BLaER1 treated with 17β-estradiol and CSF1 and Interleukin-3, amounts not matched to agents 10 nM and 100 nM (cell line): Measurements from ENCODE around the gene DLEC1.

Experiments
- H3K27ac ChIP-seq, 11 experiments: shearing (Covaris generic); formaldehyde crosslinking; 2 replicates each; pipeline ENCODE4 v1.8.1; 2022
- H3K27me3 ChIP-seq, 11 experiments: shearing (Covaris generic); formaldehyde crosslinking; 2 replicates each; pipeline ENCODE4 v1.8.1; 2022
- H3K36me3 ChIP-seq, 11 experiments: shearing (Covaris generic); formaldehyde crosslinking; 2 replicates each; pipeline ENCODE4 v1.8.1; 2022
- H3K4me1 ChIP-seq, 10 experiments: shearing (Covaris generic); formaldehyde crosslinking; 2 replicates each; pipeline ENCODE4 v1.8.1; 2022
- H3K4me2 ChIP-seq, 11 experiments: shearing (Covaris generic); formaldehyde crosslinking; 2 replicates each; pipeline ENCODE4 v1.8.1; 2022
- H3K4me3 ChIP-seq, 10 experiments: shearing (Covaris generic); formaldehyde crosslinking; 2 replicates each; pipeline ENCODE4 v1.8.1; 2022
- H3K9ac ChIP-seq, 11 experiments: shearing (Covaris generic); formaldehyde crosslinking; 2 replicates each; pipeline ENCODE4 v1.8.1; 2022
- H3K9me3 ChIP-seq, 11 experiments: shearing (Covaris generic); formaldehyde crosslinking; replicated peaks in 1 of 11; 2 replicates each; pipeline ENCODE4 v1.8.1; 2022
- H4K20me1 ChIP-seq, 11 experiments: shearing (Covaris generic); formaldehyde crosslinking; 2 replicates each; pipeline ENCODE4 v1.8.1; 2022
- Cebpa-rat ChIP-seq, 11 experiments: shearing (Covaris generic); IDR thresholded peaks; 2 replicates each; pipeline ENCODE4 v1.8.1; 2022

Gene DLEC1

GRCh38 chr3:38009807-38010591, 29.0 kb upstream of the DLEC1 start:
- Histone ChIP-seq H3K4me3 (no peak overlapping the region), H3K4me2 (no peak overlapping the region), H3K27me3 (no peaks in the 10 kb centered on the region), H3K9ac (no peak overlapping the region; a peak in 1 of 22 replicates), H3K27ac (no peak overlapping the region), H3K9me3 (no peaks in the 10 kb centered on the region), H3K4me1 (peaks cover 0 to 5% (median 0%) of the 10 kb centered on the region in 10 experiments; a peak in 2 of 20 replicates), H4K20me1 (peaks cover 0 to 46% (median 6%) of the 10 kb centered on the region in 11 experiments; a peak in 9 of 22 replicates), H3K36me3 (peaks cover 27 to 43% (median 35%) of the 10 kb centered on the region in 11 experiments)
- TF ChIP-seq Cebpa-rat (IDR thresholded peaks at IDR 0.05): no peak

GRCh38 chr3:38011111-38011510, 27.9 kb upstream of the DLEC1 start:
- Histone ChIP-seq H3K36me3 (peaks cover 23 to 42% (median 34%) of the 10 kb centered on the region in 11 experiments), H3K4me3 (no peak overlapping the region), H3K4me2 (no peak overlapping the region), H3K27ac (no peak overlapping the region), H3K27me3 (no peaks in the 10 kb centered on the region), H3K9ac (peak overlapping the region in 4 of 11 experiments; percentile 8 to 17 (median 14); a peak in 2 of 22 replicates), H4K20me1 (peaks cover 0 to 35% (median 0%) of the 10 kb centered on the region in 11 experiments; a peak in 4 of 22 replicates), H3K4me1 (peaks cover 0 to 5% (median 0%) of the 10 kb centered on the region in 10 experiments; a peak in 2 of 20 replicates), H3K9me3 (peaks cover 0 to 5% (median 4%) of the 10 kb centered on the region in 11 experiments; a peak in 14 of 22 replicates)
- TF ChIP-seq Cebpa-rat (IDR thresholded peaks at IDR 0.05): no peak

GRCh38 chr3:38015485-38015884, 23.5 kb upstream of the DLEC1 start:
- no peak overlapping the region for H3K27ac ChIP-seq
- peaks cover 0 to 7% (median 0%) of the 10 kb centered on the region in 11 experiments; a peak in 2 of 22 replicates for H4K20me1 ChIP-seq
- no peak overlapping the region for H3K9ac ChIP-seq
- H3K36me3 ChIP-seq: peaks cover 10 to 35% (median 15%) of the 10 kb centered on the region in 11 experiments; a peak in 19 of 22 replicates
- peaks cover 11 to 31% (median 24%) of the 10 kb centered on the region in 10 experiments; a peak in 18 of 20 replicates for H3K4me1 ChIP-seq
- peaks cover 0 to 14% (median 11%) of the 10 kb centered on the region in 11 experiments; a peak in 15 of 22 replicates for H3K9me3 ChIP-seq
- H3K27me3 ChIP-seq: no peaks in the 10 kb centered on the region
- no peak overlapping the region for H3K4me2 ChIP-seq
- no peak overlapping the region for H3K4me3 ChIP-seq
- no peak for TF ChIP-seq Cebpa-rat (IDR thresholded peaks at IDR 0.05)

GRCh38 chr3:38015984-38016383, 23.0 kb upstream of the DLEC1 start:
- no peak overlapping the region for H3K4me3 ChIP-seq
- no peak for TF ChIP-seq Cebpa-rat (IDR thresholded peaks at IDR 0.05)
- peaks cover 11 to 31% (median 24%) of the 10 kb centered on the region in 10 experiments; a peak in 18 of 20 replicates for H3K4me1 ChIP-seq
- no peaks in the 10 kb centered on the region for H3K27me3 ChIP-seq
- peaks cover 10 to 35% (median 15%) of the 10 kb centered on the region in 11 experiments; a peak in 19 of 22 replicates for H3K36me3 ChIP-seq
- H3K27ac ChIP-seq: no peak overlapping the region
- H3K9ac ChIP-seq: no peak overlapping the region
- H3K4me2 ChIP-seq: no peak overlapping the region
- peaks cover 0 to 6% (median 0%) of the 10 kb centered on the region in 11 experiments; a peak in 1 of 22 replicates for H4K20me1 ChIP-seq
- peaks cover 0 to 14% (median 11%) of the 10 kb centered on the region in 11 experiments; a peak in 15 of 22 replicates for H3K9me3 ChIP-seq

GRCh38 chr3:38016410-38016809, 22.6 kb upstream of the DLEC1 start:
- no peak overlapping the region for H3K9ac ChIP-seq
- no peak overlapping the region for H3K4me3 ChIP-seq
- TF ChIP-seq Cebpa-rat (IDR thresholded peaks at IDR 0.05): no peak
- peaks cover 11 to 31% (median 23%) of the 10 kb centered on the region in 10 experiments; a peak in 18 of 20 replicates for H3K4me1 ChIP-seq
- H3K27me3 ChIP-seq: no peaks in the 10 kb centered on the region
- H3K27ac ChIP-seq: peak overlapping the region in 1 of 11 experiments; percentile 3; a peak in 1 of 22 replicates
- H4K20me1 ChIP-seq: 0 out of 22 replicates have a peak, but pooled peaks cover 0 to 6% (median 0%) of the 10 kb centered on the region in 11 experiments
- H3K4me2 ChIP-seq: 0 out of 22 replicates have a peak overlapping the region, but pooled peaks of 2 of the 11 experiments have one; percentile 74 to 81
- peaks cover 10 to 35% (median 15%) of the 10 kb centered on the region in 11 experiments; a peak in 19 of 22 replicates for H3K36me3 ChIP-seq
- H3K9me3 ChIP-seq: peaks cover 0 to 14% (median 11%) of the 10 kb centered on the region in 11 experiments; a peak in 15 of 22 replicates

- 0 out of 22 replicates have a peak, but pooled peaks cover 0 to 6% (median 0%) of the 10 kb centered on the region in 11 experiments for H4K20me1 ChIP-seq
- peaks cover 0 to 14% (median 11%) of the 10 kb centered on the region in 11 experiments; a peak in 15 of 22 replicates for H3K9me3 ChIP-seq
- H3K4me3 ChIP-seq: no peak overlapping the region
- H3K36me3 ChIP-seq: peaks cover 10 to 35% (median 15%) of the 10 kb centered on the region in 11 experiments; a peak in 19 of 22 replicates
- no peak for TF ChIP-seq Cebpa-rat (IDR thresholded peaks at IDR 0.05)
- no peaks in the 10 kb centered on the region for H3K27me3 ChIP-seq
- H3K9ac ChIP-seq: peak overlapping the region in 4 of 11 experiments; percentile 15 to 45 (median 40); a peak in 4 of 22 replicates
- H3K4me1 ChIP-seq: peaks cover 11 to 31% (median 23%) of the 10 kb centered on the region in 10 experiments; a peak in 18 of 20 replicates
- peak overlapping the region in 4 of 11 experiments; percentile 3 to 45 (median 16); a peak in 4 of 22 replicates for H3K27ac ChIP-seq
- H3K4me2 ChIP-seq: peak overlapping the region in 9 of 11 experiments; percentile 43 to 81 (median 70); a peak in 16 of 22 replicates
Measured at GRCh38 chr3:38016847-38017444, 22.1 kb upstream of the DLEC1 start.

GRCh38 chr3:38017445-38018295, 21.3 kb upstream of the DLEC1 start:
- Histone ChIP-seq H3K4me2 (peak overlapping the region in 10 of 11 experiments; percentile 21 to 81 (median 70); a peak in 19 of 22 replicates), H3K27me3 (no peaks in the 10 kb centered on the region), H3K36me3 (peaks cover 10 to 35% (median 15%) of the 10 kb centered on the region in 11 experiments; a peak in 19 of 22 replicates), H3K4me1 (peaks cover 11 to 34% (median 24%) of the 10 kb centered on the region in 10 experiments; a peak in 19 of 20 replicates), H3K9ac (peak overlapping the region in 5 of 11 experiments; percentile 15 to 45 (median 35); a peak in 5 of 22 replicates), H4K20me1 (0 out of 22 replicates have a peak, but pooled peaks cover 0 to 6% (median 0%) of the 10 kb centered on the region in 11 experiments), H3K4me3 (no peak overlapping the region), H3K27ac (peak overlapping the region in 6 of 11 experiments; percentile 3 to 45 (median 25); a peak in 8 of 22 replicates), H3K9me3 (peaks cover 0 to 14% (median 11%) of the 10 kb centered on the region in 11 experiments; a peak in 15 of 22 replicates)
- TF ChIP-seq Cebpa-rat (IDR thresholded peaks at IDR 0.05): no peak
